ENCODE measurements around the gene ENOX2.
A peak's percentile ranks its signal among the peaks of the same experiment; 100 is the strongest.

Gene ENOX2

DNA sequence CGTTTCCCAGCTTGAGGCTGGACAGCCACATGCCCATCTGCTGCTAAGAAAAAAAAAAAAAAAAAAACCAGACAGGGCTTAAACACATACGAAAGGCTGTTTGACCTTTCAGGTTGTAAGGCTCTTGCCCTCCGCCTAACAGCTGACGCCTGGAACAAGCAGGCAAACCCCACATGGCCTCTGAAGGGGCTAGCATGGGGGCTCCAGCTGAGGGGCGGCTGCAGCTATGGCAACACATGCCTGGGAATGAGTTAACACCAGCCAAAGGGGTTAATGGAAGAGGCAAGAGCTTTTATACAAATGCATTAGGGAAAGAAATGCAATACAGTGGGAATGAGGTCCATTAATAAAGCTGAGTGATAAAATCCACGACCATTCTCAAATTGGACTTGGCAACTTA lies 183.6 kb downstream of the ENOX2 start:
- H3K9me3 Mint-ChIP-seq: no peaks in the 10 kb centered on the region
- H3K27ac Mint-ChIP-seq: peak overlapping the region in 1 of 3 experiments; percentile 3
- TF ChIP-seq, protein P1, sequence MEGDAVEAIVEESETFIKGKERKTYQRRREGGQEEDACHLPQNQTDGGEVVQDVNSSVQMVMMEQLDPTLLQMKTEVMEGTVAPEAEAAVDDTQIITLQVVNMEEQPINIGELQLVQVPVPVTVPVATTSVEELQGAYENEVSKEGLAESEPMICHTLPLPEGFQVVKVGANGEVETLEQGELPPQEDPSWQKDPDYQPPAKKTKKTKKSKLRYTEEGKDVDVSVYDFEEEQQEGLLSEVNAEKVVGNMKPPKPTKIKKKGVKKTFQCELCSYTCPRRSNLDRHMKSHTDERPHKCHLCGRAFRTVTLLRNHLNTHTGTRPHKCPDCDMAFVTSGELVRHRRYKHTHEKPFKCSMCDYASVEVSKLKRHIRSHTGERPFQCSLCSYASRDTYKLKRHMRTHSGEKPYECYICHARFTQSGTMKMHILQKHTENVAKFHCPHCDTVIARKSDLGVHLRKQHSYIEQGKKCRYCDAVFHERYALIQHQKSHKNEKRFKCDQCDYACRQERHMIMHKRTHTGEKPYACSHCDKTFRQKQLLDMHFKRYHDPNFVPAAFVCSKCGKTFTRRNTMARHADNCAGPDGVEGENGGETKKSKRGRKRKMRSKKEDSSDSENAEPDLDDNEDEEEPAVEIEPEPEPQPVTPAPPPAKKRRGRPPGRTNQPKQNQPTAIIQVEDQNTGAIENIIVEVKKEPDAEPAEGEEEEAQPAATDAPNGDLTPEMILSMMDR (IDR thresholded peaks at IDR 0.05; ENCODE audit: unreplicated experiment in 3 of 3): no peak
- peaks cover 37% of the 10 kb centered on the region for H3K4me1 Mint-ChIP-seq
- H3K36me3 Mint-ChIP-seq (ENCODE audit: low read depth): no peaks in the 10 kb centered on the region
- no peaks in the 10 kb centered on the region for H3K27me3 Mint-ChIP-seq (ENCODE audit: low read depth)
- H3K4me3 Mint-ChIP-seq: no peak overlapping the region

DNA sequence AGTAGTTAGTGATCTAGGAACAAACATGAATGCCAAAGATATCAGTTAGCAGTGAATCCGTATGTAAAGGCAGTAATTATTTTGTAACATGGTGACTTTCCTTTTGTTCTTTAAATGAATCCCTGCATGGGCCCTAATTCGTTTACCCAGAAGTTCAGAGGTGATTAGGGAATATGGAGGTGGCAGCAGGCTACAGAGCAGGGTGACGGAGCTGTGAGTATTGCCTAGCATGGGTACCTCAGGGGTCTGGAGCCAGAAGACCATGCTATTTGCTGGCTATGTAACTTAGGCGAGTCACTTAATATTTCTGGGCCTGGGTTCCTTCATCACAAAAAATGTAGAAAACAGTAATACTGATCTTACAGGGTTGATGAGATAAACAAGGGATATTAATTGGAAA lies 184.9 kb downstream of the ENOX2 start:
- TF ChIP-seq, protein P1 (IDR thresholded peaks at IDR 0.05; ENCODE audit: unreplicated experiment in 3 of 3): no peak

DNA sequence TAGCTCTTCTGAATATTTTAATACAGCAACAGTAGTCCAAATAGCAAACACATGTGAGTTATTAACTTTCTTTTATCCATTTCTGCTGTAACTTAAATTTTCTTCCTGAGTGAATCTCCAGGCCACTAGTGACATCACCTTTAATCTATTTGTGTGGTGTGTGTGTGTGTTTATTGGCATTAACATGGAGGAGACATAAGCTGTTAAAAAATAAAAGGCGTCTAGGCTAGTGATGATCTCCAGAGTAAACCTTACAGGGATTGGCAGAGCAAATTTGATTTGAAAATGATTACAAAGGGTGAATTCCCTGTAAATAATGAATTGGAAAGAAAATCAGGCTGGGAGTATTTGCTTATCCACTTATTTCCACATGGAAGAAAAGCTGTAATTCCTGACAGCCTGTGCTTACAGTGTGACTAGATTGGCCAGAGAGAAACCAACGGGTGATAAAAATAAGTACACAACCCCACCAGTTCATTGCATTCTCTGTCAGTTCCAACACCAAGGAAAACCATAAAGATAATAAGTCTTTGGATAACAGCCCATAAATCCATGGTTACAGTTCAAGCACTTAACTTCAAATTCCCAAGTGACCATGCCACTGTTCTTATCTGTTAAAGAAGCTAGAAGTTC lies 186.1 kb downstream of the ENOX2 start:
- Mint-ChIP-seq H3K4me3 (no peak overlapping the region), H3K4me1 (peaks cover 37% of the 10 kb centered on the region), H3K36me3 (ENCODE audit: low read depth) (no peaks in the 10 kb centered on the region), H3K27me3 (ENCODE audit: low read depth) (no peaks in the 10 kb centered on the region), H3K9me3 (no peaks in the 10 kb centered on the region), H3K27ac (peak overlapping the region; percentile 11 to 42 (median 31))
- TF ChIP-seq, protein P1 (IDR thresholded peaks at IDR 0.05; ENCODE audit: unreplicated experiment in 3 of 3): no peak

More for the DNA sequence above, 184.9 kb downstream of the ENOX2 start:
- H3K9me3 Mint-ChIP-seq: no peaks in the 10 kb centered on the region
- H3K4me3 Mint-ChIP-seq: no peak overlapping the region
- H3K27me3 Mint-ChIP-seq (ENCODE audit: low read depth): no peaks in the 10 kb centered on the region
- peaks cover 37% of the 10 kb centered on the region for H3K4me1 Mint-ChIP-seq
- H3K27ac Mint-ChIP-seq: no peak overlapping the region
- H3K36me3 Mint-ChIP-seq (ENCODE audit: low read depth): no peaks in the 10 kb centered on the region

DNA sequence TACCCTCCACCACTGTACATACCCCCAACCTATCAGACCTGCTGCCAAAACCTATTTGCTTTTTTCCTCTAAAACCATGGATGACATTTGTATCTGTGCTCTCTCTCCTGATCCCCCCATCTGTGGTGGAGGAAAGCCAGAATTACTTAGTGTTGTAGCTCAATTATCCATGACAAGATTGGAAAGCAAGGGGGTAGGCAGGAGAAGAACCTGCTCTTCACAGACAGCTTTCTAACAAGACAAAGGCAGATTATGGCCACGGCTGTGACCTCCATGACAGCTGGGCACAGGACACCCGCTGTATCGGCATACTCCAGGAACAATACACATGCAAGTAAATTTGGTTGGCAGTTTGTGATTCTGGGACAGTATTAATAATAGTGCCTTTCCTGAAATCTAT lies 186.7 kb downstream of the ENOX2 start:
- TF ChIP-seq, protein P1 (IDR thresholded peaks at IDR 0.05; ENCODE audit: unreplicated experiment in 3 of 3): no peak

DNA sequence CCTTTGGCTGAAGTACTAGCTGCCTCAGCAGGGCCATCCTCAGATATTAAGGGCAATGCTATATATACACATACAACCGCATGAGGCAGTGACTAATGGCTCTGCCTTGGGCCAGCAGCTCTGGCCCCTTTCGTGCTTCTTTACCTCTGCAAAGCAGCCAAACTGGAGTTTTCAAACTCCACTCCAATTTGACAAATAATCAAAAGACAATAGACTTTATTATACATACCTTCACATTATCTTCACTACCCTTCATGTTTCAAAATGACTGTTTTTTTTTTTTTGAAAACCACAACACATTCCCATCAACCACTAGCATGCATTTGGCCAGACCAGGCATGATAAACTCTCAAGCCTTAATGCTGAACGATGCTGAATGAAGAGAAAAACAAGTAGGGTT lies 187.7 kb downstream of the ENOX2 start:
- Mint-ChIP-seq H3K4me3 (no peak overlapping the region), H3K4me1 (peaks cover 37% of the 10 kb centered on the region), H3K9me3 (no peaks in the 10 kb centered on the region), H3K27me3 (ENCODE audit: low read depth) (no peaks in the 10 kb centered on the region), H3K27ac (no peak overlapping the region), H3K36me3 (ENCODE audit: low read depth) (no peaks in the 10 kb centered on the region)
- TF ChIP-seq, protein P1 (IDR thresholded peaks at IDR 0.05; ENCODE audit: unreplicated experiment in 3 of 3): no peak

More for the DNA sequence above, 186.7 kb downstream of the ENOX2 start:
- Mint-ChIP-seq H3K27ac (peak overlapping the region in 2 of 3 experiments; percentile 31 to 42), H3K4me3 (no peak overlapping the region), H3K36me3 (ENCODE audit: low read depth) (no peaks in the 10 kb centered on the region), H3K9me3 (no peaks in the 10 kb centered on the region), H3K4me1 (peaks cover 37% of the 10 kb centered on the region), H3K27me3 (ENCODE audit: low read depth) (no peaks in the 10 kb centered on the region)

DNA sequence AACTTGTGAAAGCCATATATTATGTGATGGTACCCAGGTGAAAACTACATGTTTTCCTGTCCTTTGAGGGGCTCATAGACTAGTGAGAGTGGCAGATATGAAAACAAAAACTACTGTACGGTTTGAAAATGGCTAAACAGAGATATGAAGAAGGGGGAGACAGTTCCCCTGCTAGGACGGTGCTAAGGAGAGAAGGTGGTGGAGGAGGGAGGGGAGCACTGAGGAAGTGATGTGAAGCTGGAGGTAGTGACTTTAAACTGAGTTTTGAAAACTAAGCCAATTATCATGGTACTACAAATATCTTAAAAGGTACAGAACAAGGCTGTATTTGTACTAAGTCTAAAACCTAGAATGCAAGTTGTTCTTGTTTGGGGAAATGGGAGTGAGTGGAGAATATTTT lies 188.3 kb downstream of the ENOX2 start:
- H3K4me3 Mint-ChIP-seq: no peak overlapping the region
- H3K4me1 Mint-ChIP-seq: peaks cover 37% of the 10 kb centered on the region
- H3K9me3 Mint-ChIP-seq: no peaks in the 10 kb centered on the region
- no peaks in the 10 kb centered on the region for H3K27me3 Mint-ChIP-seq (ENCODE audit: low read depth)
- no peak overlapping the region for H3K27ac Mint-ChIP-seq
- TF ChIP-seq, protein P1 (IDR thresholded peaks at IDR 0.05; ENCODE audit: unreplicated experiment in 3 of 3): no peak
- H3K36me3 Mint-ChIP-seq (ENCODE audit: low read depth): no peaks in the 10 kb centered on the region
